IMR-90 (cell line): ENCODE data around the gene NAPEPLD. TPM values are rescaled to one million over a fixed set of nuclear protein-coding genes. Genes with fewer than 3 reads are reported as not detected.

Source experiments
- ATAC-seq: fragments of 200-7000 bp; cut with Tn5 transposase; 2 replicates; pipeline ENCODE4 v1.9.1; 2020; ENCODE audit warnings: low read depth, mild to moderate bottlenecking, moderate library complexity
- BruUV-seq: library from RNA; stranded (reverse); fragments of 400-500 nt; replicated peaks from 2 replicates; lab custom pipeline; 2021; lab: Mats Ljungman, UMichigan
- CTCF ChIA-PET: fragments of 300-600 bp; formaldehyde crosslinking; extraction: SDS; loops from one replicate; lab custom pipeline; 2021; ENCODE audit warnings: antibody characterized with exemption; lab: Yijun Ruan, JAX
- POLR2A ChIA-PET: fragments of 300-600 bp; sonication (Branson Sonifier 250); formaldehyde crosslinking; loops from one replicate; lab custom pipeline; 2022; ENCODE audit warnings: antibody characterized with exemption; ENCODE audit not compliant: unreplicated experiment; lab: Charles Lee
- DNase-seq: peaks from one replicate; pipeline ENCODE4 v3.0.0; 2013
- H2AFZ ChIP-seq: replicated peaks from 2 replicates; pipeline ENCODE3; 2013; ENCODE audit warnings: low read length, mild to moderate bottlenecking; ENCODE audit not compliant: poor library complexity
- H2AK5ac ChIP-seq: 2 replicates; pipeline ENCODE4 v1.6.1; 2013; ENCODE audit warnings: low read depth, low read length, inconsistent platforms
- H2AK9ac ChIP-seq: replicated peaks from 2 replicates; pipeline ENCODE3; 2013; ENCODE audit warnings: mild to moderate bottlenecking, low read depth, low read length, moderate library complexity; ENCODE audit not compliant: poor library complexity
- H2BK120ac ChIP-seq: 2 replicates; pipeline ENCODE4 v1.6.1; 2013; ENCODE audit warnings: low read depth, low read length, inconsistent platforms
- H2BK15ac ChIP-seq: 3 replicates; pipeline ENCODE4 v1.6.1; 2013; ENCODE audit warnings: low read depth, low read length, inconsistent platforms
- H2BK20ac ChIP-seq: 2 replicates; pipeline ENCODE4 v1.6.1; 2013; ENCODE audit warnings: low read depth, mild to moderate bottlenecking, inconsistent platforms, low read length, moderate library complexity
- H2BK5ac ChIP-seq: 2 replicates; pipeline ENCODE4 v1.6.1; 2013; ENCODE audit warnings: mild to moderate bottlenecking, low read depth, low read length, inconsistent platforms; ENCODE audit not compliant: poor library complexity, severe bottlenecking
- H3K14ac ChIP-seq: replicated peaks from 2 replicates; pipeline ENCODE4 v1.6.1; 2013; ENCODE audit warnings: low read depth, low read length, inconsistent platforms
- H3K18ac ChIP-seq: 2 replicates; pipeline ENCODE4 v1.6.1; 2013; ENCODE audit warnings: low read depth, low read length, control low read depth
- H3K23ac ChIP-seq: 2 replicates; pipeline ENCODE4 v1.6.1; 2013; ENCODE audit warnings: low read depth, low read length, inconsistent platforms
- H3K27ac ChIP-seq: 2 replicates; pipeline ENCODE4 v1.5.1; 2013; ENCODE audit warnings: mild to moderate bottlenecking, control low read depth, low read length; ENCODE audit not compliant: insufficient read depth
- H3K27me3 ChIP-seq: 2 replicates; pipeline ENCODE4 v1.6.1; 2013; ENCODE audit warnings: low read length; ENCODE audit not compliant: control insufficient read depth, insufficient read depth
- H3K36me3 ChIP-seq: 2 replicates; pipeline ENCODE4 v1.6.1; 2013; ENCODE audit warnings: low read length, mixed read lengths; ENCODE audit not compliant: control insufficient read depth, insufficient read depth
- H3K4ac ChIP-seq: 2 replicates; pipeline ENCODE4 v1.6.1; 2013; ENCODE audit warnings: low read depth, low read length, inconsistent platforms
- H3K4me1 ChIP-seq: 2 replicates; pipeline ENCODE4 v1.6.1; 2013; ENCODE audit warnings: low read length, mixed read lengths; ENCODE audit not compliant: control insufficient read depth, insufficient read depth
- H3K4me2 ChIP-seq: 2 replicates; pipeline ENCODE4 v1.6.1; 2013; ENCODE audit warnings: low read depth, mild to moderate bottlenecking, control low read depth, low read length, moderate library complexity
- H3K4me3 ChIP-seq: 2 replicates; pipeline ENCODE4 v1.5.1; 2013; ENCODE audit warnings: low read depth, mild to moderate bottlenecking, control low read depth, low read length, moderate library complexity; ENCODE audit not compliant: insufficient read depth
- H3K56ac ChIP-seq: 2 replicates; pipeline ENCODE4 v1.6.1; 2013; ENCODE audit warnings: low read length, inconsistent platforms; ENCODE audit not compliant: insufficient read depth; ENCODE audit errors: extremely low read depth
- H3K79me1 ChIP-seq, 2 experiments: 2 replicates each; pipeline ENCODE4 v1.6.1; 2013; ENCODE audit warnings: low read length in 2 of 2, inconsistent platforms in 1 of 2, low read depth in 1 of 2
- H3K9ac ChIP-seq: 2 replicates; pipeline ENCODE4 v1.6.1; 2013; ENCODE audit warnings: low read depth, low read length, control low read depth
- H3K9me1 ChIP-seq: 2 replicates; pipeline ENCODE4 v1.6.1; 2013; ENCODE audit warnings: low read length, inconsistent platforms; ENCODE audit not compliant: insufficient read depth
- H3K9me3 ChIP-seq: 2 replicates; pipeline ENCODE4 v1.6.1; 2013; ENCODE audit warnings: low read length; ENCODE audit not compliant: control insufficient read depth, insufficient read depth
- H4K20me1 ChIP-seq: 2 replicates; pipeline ENCODE4 v1.6.1; 2013; ENCODE audit warnings: low read length, inconsistent platforms; ENCODE audit not compliant: insufficient read depth
- H4K5ac ChIP-seq: 2 replicates; pipeline ENCODE4 v1.6.1; 2013; ENCODE audit warnings: mild to moderate bottlenecking, low read depth, low read length, control low read depth
- H4K8ac ChIP-seq, 2 experiments: 2 replicates each; pipeline ENCODE4 v1.6.1; 2013; ENCODE audit warnings: low read depth in 2 of 2, low read length in 2 of 2, control low read depth in 1 of 2, inconsistent platforms in 1 of 2
- H4K91ac ChIP-seq: 2 replicates; pipeline ENCODE4 v1.6.1; 2013; ENCODE audit warnings: low read depth, low read length, inconsistent platforms; ENCODE audit not compliant: insufficient read depth
- BHLHE40 ChIP-seq: fragments of 150-350 bp; IDR thresholded peaks from 2 replicates; pipeline ENCODE4 v1.6.1; 2016; ENCODE audit warnings: mild to moderate bottlenecking, low read depth, low read length
- CEBPB ChIP-seq: IDR thresholded peaks from 2 replicates; pipeline ENCODE4 v1.6.1; 2012; ENCODE audit warnings: low read depth, low read length, improper control_type of control experiment
- CHD1 ChIP-seq: IDR thresholded peaks from 2 replicates; pipeline ENCODE4 v1.6.1; 2012; ENCODE audit warnings: low read depth, low read length, improper control_type of control experiment
- CTCF ChIP-seq: conservative IDR thresholded peaks from 2 replicates; pipeline ENCODE4 v1.5.1; 2012; ENCODE audit warnings: mild to moderate bottlenecking, low read depth, low read length, improper control_type of control experiment
- ELK1 ChIP-seq: fragments of 150-350 bp; IDR thresholded peaks from 2 replicates; pipeline ENCODE4 v1.6.1; 2016; ENCODE audit warnings: low read depth, mild to moderate bottlenecking, low read length, moderate library complexity, borderline replicate concordance
- FOS ChIP-seq: fragments of 150-350 bp; IDR thresholded peaks from 2 replicates; pipeline ENCODE4 v1.6.1; 2016; ENCODE audit warnings: low read depth, low read length
- MAFK ChIP-seq: IDR thresholded peaks from 2 replicates; pipeline ENCODE4 v1.6.1; 2012; ENCODE audit warnings: low read depth, low read length, improper control_type of control experiment
- MAZ ChIP-seq: IDR thresholded peaks from 2 replicates; pipeline ENCODE4 v1.6.1; 2012; ENCODE audit warnings: low read depth, mild to moderate bottlenecking, low read length, improper control_type of control experiment, moderate library complexity, borderline replicate concordance
- MXI1 ChIP-seq: IDR thresholded peaks from 2 replicates; pipeline ENCODE4 v1.6.1; 2012; ENCODE audit warnings: low read depth, mild to moderate bottlenecking, low read length, moderate library complexity, borderline replicate concordance
- NFE2L2 ChIP-seq: fragments of 150-350 bp; IDR thresholded peaks from 2 replicates; pipeline ENCODE4 v1.6.1; 2016; ENCODE audit warnings: low read depth, mild to moderate bottlenecking, low read length
- POLR2A ChIP-seq: IDR thresholded peaks from 2 replicates; pipeline ENCODE4 v1.6.1; 2012; ENCODE audit warnings: mild to moderate bottlenecking, low read depth, low read length
- RAD21 ChIP-seq: IDR thresholded peaks from 2 replicates; pipeline ENCODE4 v1.6.1; 2012; ENCODE audit warnings: low read length, improper control_type of control experiment
- RCOR1 ChIP-seq: IDR thresholded peaks from 2 replicates; pipeline ENCODE4 v1.6.1; 2012; ENCODE audit warnings: mild to moderate bottlenecking, low read length, improper control_type of control experiment; ENCODE audit not compliant: insufficient replicate concordance
- RFX5 ChIP-seq: IDR thresholded peaks from 2 replicates; pipeline ENCODE4 v1.8.0; 2012; ENCODE audit warnings: low read depth, mild to moderate bottlenecking, low read length, moderate library complexity
- SMC3 ChIP-seq: fragments of 150-350 bp; IDR thresholded peaks from 2 replicates; pipeline ENCODE4 v1.6.1; 2016; ENCODE audit warnings: low read depth, mild to moderate bottlenecking, antibody characterized with exemption, low read length, moderate library complexity
- WGBS, 2 experiments: methylation state at CpG; one replicate each; pipeline versions ENCODE4 v1.1.5 to v1.1.7; 2013; ENCODE audit warnings: missing lambda C conversion rate in 2 of 2; ENCODE audit not compliant: insufficient read length in 1 of 2; ENCODE audit errors: extremely low coverage in 2 of 2; 5-methylcytosine and 5-hydroxymethylcytosine counted together
- dilution Hi-C: fragments of 300-500 bp; cut with HindIII; formaldehyde crosslinking; loops from one replicate; pipeline ENCODE4 v1.14.3; 2018; ENCODE audit warnings: low sequenced_read_pairs; ENCODE audit not compliant: unreplicated experiment
- in situ Hi-C: fragments of 300-500 bp; cut with MboI; formaldehyde crosslinking; loops from 3 replicates; pipeline ENCODE4 v1.14.3; 2019; ENCODE audit warnings: low sequenced_read_pairs, inconsistent platforms, mixed read lengths
- intact Hi-C: fragments of 100-400 bp; cut with micrococcal nuclease; formaldehyde crosslinking; loops from 2 replicates; pipeline ENCODE4 v1.10.0; 2022
- polyA plus RNA-seq, 3 experiments: library from polyadenylated mRNA; depleted of rRNA; stranded (reverse); fragments of >200 nt; gene quantifications; 2 replicates each; pipeline ENCODE4 v1.2.3, GENCODE V29; 2012; ENCODE audit warnings: low replicate concordance in 1 of 3
- total RNA-seq: library from RNA; depleted of rRNA; stranded (reverse); fragments of >200 nt; gene quantifications from 2 replicates; pipeline ENCODE4 v1.2.3, GENCODE V29; 2012

NAPEPLD gene
- total and polyA plus RNA-seq, 2 of the 4 experiments (the other 2 are of a cell fraction): 2.2 to 3.4 TPM

- Histone ChIP-seq H3K18ac (no peak overlapping the region), H2AK5ac (no peak overlapping the region), H3K27ac (no peak overlapping the region), H3K36me3 (peaks cover 8% of the 10 kb centered on the region), H3K27me3 (no peaks in the 10 kb centered on the region), H3K4me2 (no peak overlapping the region), H4K8ac (no peak overlapping the region), H2AK9ac (no peak overlapping the region), H3K23ac (no peak overlapping the region), H2BK20ac (no peak overlapping the region), H4K91ac (no peak overlapping the region), H2AFZ (no peak overlapping the region), H2BK5ac (no peak overlapping the region), H4K5ac (no peak overlapping the region), H3K56ac (no peak overlapping the region), H3K9ac (no peak overlapping the region), H3K4me1 (no peaks in the 10 kb centered on the region), H3K79me1 (no peaks in the 10 kb centered on the region), H2BK15ac (no peak overlapping the region), H3K4me3 (no peak overlapping the region), H3K9me1 (peaks cover 10% of the 10 kb centered on the region; the same call in 1 of the 2 replicates), H3K4ac (no peak overlapping the region), H2BK120ac (no peak overlapping the region), H3K14ac (no peak overlapping the region), H4K20me1 (no peaks in the 10 kb centered on the region), H3K9me3 (no peaks in the 10 kb centered on the region)
- POLR2A ChIA-PET: no interaction called here
- ATAC-seq: no peak
- in situ Hi-C loops: no loop called here
- CTCF ChIA-PET: no interaction called here
- WGBS, 2 experiments: no CpG with 5 or more reads among the region's 2 CpGs
- dilution Hi-C loops: no loop called here
- intact Hi-C loops: loop anchor here (10.0 kb wide), 1 partner anchor 177 kb away; the partner anchor contains the start of gene PMPCB
- no peak for TF ChIP-seq FOS
- TF ChIP-seq POLR2A: no peak
- no peak for TF ChIP-seq MAFK
- TF ChIP-seq RAD21: no peak
- no peak for TF ChIP-seq CEBPB
- no peak for TF ChIP-seq RCOR1
- no peak for TF ChIP-seq NFE2L2
- no peak for TF ChIP-seq CHD1
- no peak for TF ChIP-seq BHLHE40
- no peak for TF ChIP-seq CTCF
- no peak for TF ChIP-seq SMC3
- no peak for TF ChIP-seq MAZ
- TF ChIP-seq RFX5: no peak
- TF ChIP-seq MXI1: no peak
- no peak for TF ChIP-seq ELK1
- BruUV-seq: no TSS peak
- DNase-seq: no peak
These were observed 31.4 kb downstream of the NAPEPLD start for GRCh38 chr7:103117465-103117864.
